Activated CD8-positive, alpha-beta memory T cell treated with anti-CD3 and anti-CD28 coated beads for 1 hour (primary cell): ENCODE results near the gene EXO1.

Experiments used
- DNase-seq, 2 donors: peaks; one replicate each; pipeline ENCODE4 v3.0.0-alpha.2; 2020; ENCODE audit warnings: low read depth in 1 of 2; ENCODE audit errors: extremely low read depth in 1 of 2

EXO1 gene

GRCh38 chr1:241881440-241881839 lies 33.4 kb downstream of the EXO1 start:
- no peak for DNase-seq

GRCh38 chr1:241883159-241883558 lies 35.2 kb downstream of the EXO1 start:
- DNase-seq = no peak

GRCh38 chr1:241888232-241888631 lies 40.2 kb downstream of the EXO1 start:
- no peak for DNase-seq

- DNase-seq = no peak
Measured at GRCh38 chr1:241891296-241891695, 43.3 kb downstream of the EXO1 start.

- no peak for DNase-seq
Measured at GRCh38 chr1:241894016-241894415, 46.0 kb downstream of the EXO1 start.

- DNase-seq = no peak
Measured at GRCh38 chr1:241895013-241895412, 47.0 kb downstream of the EXO1 start.

- DNase-seq = no peak
Measured at GRCh38 chr1:241896670-241896962, 48.6 kb downstream of the EXO1 start.

- no peak for DNase-seq
Measured at GRCh38 chr1:241899210-241899609, 51.2 kb downstream of the EXO1 start.

- DNase-seq = no peak
Measured at GRCh38 chr1:241900381-241900780, 52.4 kb downstream of the EXO1 start.

GRCh38 chr1:241902391-241903065 lies 54.5 kb downstream of the EXO1 start:
- DNase-seq = no peak

GRCh38 chr1:241916196-241916595 lies 68.2 kb downstream of the EXO1 start:
- no peak for DNase-seq

- no peak for DNase-seq
Measured at GRCh38 chr1:241917487-241917886, 69.5 kb downstream of the EXO1 start.

GRCh38 chr1:241918879-241919278 lies 70.9 kb downstream of the EXO1 start:
- DNase-seq = no peak

GRCh38 chr1:241924080-241924808 lies 76.2 kb downstream of the EXO1 start:
- no peak for DNase-seq

- DNase-seq = no peak
Measured at GRCh38 chr1:241926141-241926540, 78.1 kb downstream of the EXO1 start.

- no peak for DNase-seq
Measured at GRCh38 chr1:241927321-241927720, 79.3 kb downstream of the EXO1 start.

- no peak for DNase-seq
Measured at GRCh38 chr1:241932845-241933244, 84.8 kb downstream of the EXO1 start.

- no peak for DNase-seq
Measured at GRCh38 chr1:241934201-241934848, 86.3 kb downstream of the EXO1 start.

- no peak for DNase-seq
Measured at GRCh38 chr1:241934866-241935265, 86.9 kb downstream of the EXO1 start.
